Endometrial microvascular endothelial cells (primary cell): ENCODE data around the gene SREK1IP1. TPM values are rescaled to one million over a fixed set of nuclear protein-coding genes. Genes with fewer than 3 reads are reported as not detected.

Source experiments
- in situ Hi-C: cut with HindIII; loops from 2 replicates; pipeline ENCODE4 v1.10.0; 2017; ENCODE audit warnings: low sequenced_read_pairs, low pct_unique_long_range_greater_than_20kb; ENCODE audit errors: inconsistent ontology term
- total RNA-seq: library from RNA; depleted of rRNA; stranded (reverse); fragments of >200 nt; gene quantifications from one replicate; pipeline ENCODE4 v1.2.3, GENCODE V29; 2015; ENCODE audit errors: inconsistent ontology term

Gene SREK1IP1
- total RNA-seq, 1 donor from 2014 or later: 8.5 TPM

- in situ Hi-C loops: no loop called here
Observed at GRCh38 chr5:64691291-64691690, 77.2 kb downstream of the SREK1IP1 start.

- in situ Hi-C loops: no loop called here
Observed at GRCh38 chr5:64690417-64691151, 77.9 kb downstream of the SREK1IP1 start, which contains the start of gene SHISAL2B. SHISAL2B (plus strand) TSS chr5:64690503; CDS start chr5:64690624, 121 bp downstream.

- in situ Hi-C loops: no loop called here
Observed at GRCh38 chr5:64690104-64690416, 78.4 kb downstream of the SREK1IP1 start.

GRCh38 chr5:64688965-64689364 lies 79.5 kb downstream of the SREK1IP1 start:
- in situ Hi-C loops: no loop called here

GRCh38 chr5:64688391-64688790 lies 80.1 kb downstream of the SREK1IP1 start:
- in situ Hi-C loops: no loop called here

GRCh38 chr5:64685866-64686265 lies 82.6 kb downstream of the SREK1IP1 start:
- in situ Hi-C loops: no loop called here

- in situ Hi-C loops: no loop called here
Observed at GRCh38 chr5:64682608-64683007, 85.9 kb downstream of the SREK1IP1 start.

- in situ Hi-C loops: no loop called here
Observed at GRCh38 chr5:64680289-64680688, 88.2 kb downstream of the SREK1IP1 start.

GRCh38 chr5:64678374-64678773 lies 90.1 kb downstream of the SREK1IP1 start:
- in situ Hi-C loops: no loop called here

GRCh38 chr5:64671678-64672077 lies 96.8 kb downstream of the SREK1IP1 start:
- in situ Hi-C loops: no loop called here

GRCh38 chr5:64670277-64670676 lies 98.2 kb downstream of the SREK1IP1 start:
- in situ Hi-C loops: no loop called here

Other genes starting within 250 kb of the SREK1IP1 start
- gene SHISAL2B, start 78.2 kb downstream of the SREK1IP1 start, total RNA-seq: not detected
- gene CWC27, start 239 bp upstream of the SREK1IP1 start, total RNA-seq: 12.4 TPM